HepG2 (cell line): ENCODE data around the gene IPPK. TPM values are rescaled to one million over a fixed set of nuclear protein-coding genes. Genes with fewer than 3 reads are reported as not detected.

Experiments used
- ATAC-seq: fragments of 200-7000 bp; cut with Tn5 transposase; 3 replicates; pipeline ENCODE4 v1.9.1; 2020; ENCODE audit warnings: mild to moderate bottlenecking, moderate library complexity
- BruUV-seq: library from RNA; stranded (reverse); fragments of 400-500 nt; replicated peaks from 2 replicates; lab custom pipeline; 2021; lab: Mats Ljungman, UMichigan
- CTCF ChIA-PET: fragments of 300-600 bp; formaldehyde crosslinking; extraction: SDS; loops from one replicate; lab custom pipeline; 2021; ENCODE audit warnings: low total read pairs, inconsistent platforms, low intra/inter-chr PET ratio; lab: Yijun Ruan, JAX
- POLR2A ChIA-PET: fragments of 350-600 bp; sonication (Branson Sonifier 250); formaldehyde crosslinking; loops from one replicate; lab custom pipeline; 2020; ENCODE audit warnings: antibody characterized with exemption, inconsistent platforms; lab: Yijun Ruan, JAX
- DNase-seq: peaks from one replicate; pipeline ENCODE4 v3.0.0-alpha.2; 2015; ENCODE audit warnings: low spot score
- FAIRE-seq: peaks from 3 replicates; lab custom pipeline; 2011; peaks lifted over from hg19 to GRCh38; lab: Jason Lieb, UNC
- H2AFZ ChIP-seq: one replicate; pipeline ENCODE4 v1.6.1; 2011; ENCODE audit warnings: low read length, inconsistent platforms
- H3K27ac ChIP-seq: fragments of 300-600 bp; 3 replicates; pipeline ENCODE4 v1.8.0; 2011; ENCODE audit warnings: mixed run types, mild to moderate bottlenecking, mixed read lengths, low read length, inconsistent platforms; ENCODE audit not compliant: insufficient read depth; ENCODE audit errors: extremely low read length
- H3K27me3 ChIP-seq, 2 experiments: fragments of 200-600 bp in 1 of 2; 2 replicates in 1 of 2; 3 replicates in 1 of 2; pipeline versions ENCODE4 v1.6.0 to v1.8.0; 2011; ENCODE audit warnings: low read length in 2 of 2, mild to moderate bottlenecking in 2 of 2, moderate library complexity in 2 of 2, inconsistent platforms in 1 of 2; ENCODE audit not compliant: insufficient read depth in 2 of 2, control insufficient read depth in 1 of 2
- H3K36me3 ChIP-seq, 2 experiments: fragments of 200-600 bp in 1 of 2; replicated peaks in 1 of 2; 2 replicates in 1 of 2; 3 replicates in 1 of 2; pipeline versions ENCODE4 v1.5.1 to v1.8.0; 2011; ENCODE audit warnings: low read length in 2 of 2, inconsistent platforms in 1 of 2; ENCODE audit not compliant: insufficient read depth in 2 of 2, control insufficient read depth in 1 of 2
- H3K4me1 ChIP-seq: 2 replicates; pipeline ENCODE4 v1.5.1; 2012; ENCODE audit warnings: low read length, inconsistent platforms; ENCODE audit not compliant: insufficient read depth
- H3K4me2 ChIP-seq: 2 replicates; pipeline ENCODE4 v1.6.0; 2011; ENCODE audit warnings: low read depth, low read length, inconsistent platforms
- H3K4me3 ChIP-seq, 3 experiments: fragments of 200-600 bp in 1 of 3; sonication (generic), shearing (Covaris generic) in 1 of 3; replicated peaks in 1 of 3; 2 replicates each; pipeline ENCODE4 v1.5.1; 2011 to 2016; ENCODE audit warnings: low read length in 3 of 3, inconsistent platforms in 2 of 3, low read depth in 2 of 3, mild to moderate bottlenecking in 2 of 3, control low read depth in 1 of 3, mixed read lengths in 1 of 3; ENCODE audit not compliant: insufficient read depth in 1 of 3
- H3K79me2 ChIP-seq: one replicate; pipeline ENCODE4 v1.6.1; 2011; ENCODE audit warnings: low read length, inconsistent platforms; ENCODE audit not compliant: insufficient read depth
- H3K9ac ChIP-seq: 2 replicates; pipeline ENCODE4 v1.6.0; 2011; ENCODE audit warnings: mild to moderate bottlenecking, low read depth, low read length, inconsistent platforms; ENCODE audit not compliant: insufficient read depth
- H3K9me3 ChIP-seq: 2 replicates; pipeline ENCODE4 v1.5.1; 2012; ENCODE audit warnings: mild to moderate bottlenecking, low read length
- H4K20me1 ChIP-seq: 2 replicates; pipeline ENCODE4 v1.6.0; 2011; ENCODE audit warnings: inconsistent platforms, mild to moderate bottlenecking, low read length, moderate library complexity; ENCODE audit not compliant: insufficient read depth
- ARNT ChIP-seq: fragments of 450-650 bp; IDR thresholded peaks from 2 replicates; pipeline ENCODE4 v1.6.1; 2017
- GATA4 ChIP-seq: sonication (generic); IDR thresholded peaks from 2 replicates; pipeline ENCODE4 v1.6.1; 2016; ENCODE audit warnings: antibody characterized with exemption, low read depth, borderline replicate concordance
- HDAC1 ChIP-seq: sonication (generic); formaldehyde crosslinking; IDR thresholded peaks from 2 replicates; pipeline ENCODE4 v1.5.1; 2020; ENCODE audit warnings: mild to moderate bottlenecking, missing genetic modification reagents
- ISL2 ChIP-seq: sonication (generic); formaldehyde crosslinking; IDR thresholded peaks from 2 replicates; pipeline ENCODE4 v1.5.0; 2020; ENCODE audit warnings: missing genetic modification reagents
- MED1 ChIP-seq: sonication (generic); formaldehyde crosslinking; IDR thresholded peaks from 2 replicates; pipeline ENCODE4 v1.4.0; 2020; ENCODE audit warnings: missing genetic modification reagents
- MEF2D ChIP-seq: sonication (generic); formaldehyde crosslinking; IDR thresholded peaks from 2 replicates; pipeline ENCODE4 v1.5.1; 2020; ENCODE audit warnings: mild to moderate bottlenecking, missing genetic modification reagents
- RARA ChIP-seq: IDR thresholded peaks from 2 replicates; pipeline ENCODE4 v1.6.1; 2016; ENCODE audit warnings: missing genetic modification reagents, missing compliant biosample characterization
- TARDBP ChIP-seq: sonication (generic); formaldehyde crosslinking; IDR thresholded peaks from 2 replicates; pipeline ENCODE4 v1.8.0; 2022; ENCODE audit warnings: mild to moderate bottlenecking, missing genetic modification reagents
- TCF12 ChIP-seq, 2 experiments: fragments of 450-650 bp in 1 of 2; sonication (generic) in 1 of 2; formaldehyde crosslinking in 1 of 2; IDR thresholded peaks; 2 replicates each; pipeline versions ENCODE4 v1.6.1 to v1.8.0; 2017 to 2022; ENCODE audit warnings: antibody characterized with exemption in 1 of 2, mild to moderate bottlenecking in 1 of 2, missing genetic modification reagents in 1 of 2, moderate library complexity in 1 of 2
- ZBTB3 ChIP-seq: sonication (generic); formaldehyde crosslinking; IDR thresholded peaks from 2 replicates; pipeline ENCODE4 v1.4.0; 2020; ENCODE audit warnings: low read depth, mild to moderate bottlenecking, moderate library complexity, missing genetic modification reagents, borderline replicate concordance
- ZNF274 ChIP-seq: sonication (generic); formaldehyde crosslinking; IDR thresholded peaks from 2 replicates; pipeline ENCODE4 v1.5.1; 2020; ENCODE audit warnings: mild to moderate bottlenecking, missing genetic modification reagents
- ZNF33A ChIP-seq: sonication (generic); formaldehyde crosslinking; IDR thresholded peaks from 2 replicates; pipeline ENCODE4 v1.5.1; 2020; ENCODE audit warnings: missing genetic modification reagents, mild to moderate bottlenecking, moderate library complexity, borderline replicate concordance
- WGBS: methylation state at CpG from one replicate; pipeline ENCODE4 v1.1.6; 2017; ENCODE audit warnings: low lambda C conversion rate; 5-methylcytosine and 5-hydroxymethylcytosine counted together
- in situ Hi-C: cut with HindIII; loops from 2 replicates; pipeline ENCODE4 v1.10.0; 2017; ENCODE audit warnings: low pct_unique_long_range_greater_than_20kb; ENCODE audit not compliant: extremely low pct_ligation_motif_present
- intact Hi-C: fragments of 100-400 bp; cut with micrococcal nuclease; formaldehyde crosslinking; loops from one replicate; pipeline ENCODE4 v1.10.0; 2022; ENCODE audit not compliant: unreplicated experiment
- polyA plus RNA-seq, 8 experiments: library from polyadenylated mRNA; depleted of rRNA in 3 of 8; stranded (reverse) in 7 of 8; unstranded in 1 of 8; fragments of >200 nt; fragmentation: Illumina TruSeq in 4 of 8; extraction: Trizol in 4 of 8; gene quantifications; 2 replicates each; pipeline versions ENCODE4 v1.2.1 to v1.2.3, GENCODE V29; 2011 to 2016; ENCODE audit warnings: low read depth in 4 of 8, missing spikeins in 1 of 8, mixed read lengths in 1 of 8; ENCODE audit not compliant: insufficient read depth in 1 of 8
- total RNA-seq, 5 experiments: library from RNA; depleted of rRNA; stranded (reverse); fragments of >200 nt; fragmentation: Illumina TruSeq; extraction: Trizol; gene quantifications; 2 replicates each; pipeline ENCODE4 v1.2.3, GENCODE V29; 2016; ENCODE audit warnings: low read depth in 1 of 5
- TF ChIP-seq, protein P1 (sequence below): sonication (generic); formaldehyde crosslinking; IDR thresholded peaks from 2 replicates; pipeline ENCODE4 v1.4.0; 2020; ENCODE audit warnings: missing genetic modification reagents, borderline replicate concordance
- TF ChIP-seq, protein P2 (sequence below): sonication (generic); formaldehyde crosslinking; IDR thresholded peaks from 2 replicates; pipeline ENCODE4 v1.5.1; 2020; ENCODE audit warnings: mild to moderate bottlenecking, moderate library complexity, missing genetic modification reagents
- TF ChIP-seq, protein P3 (sequence below): sonication (generic); IDR thresholded peaks from 2 replicates; pipeline ENCODE4 v1.6.1; 2016; ENCODE audit warnings: low read depth, borderline replicate concordance
- TF ChIP-seq, protein P4 (sequence below): IDR thresholded peaks from 2 replicates; pipeline ENCODE4 v1.6.1; 2016; ENCODE audit warnings: missing compliant biosample characterization, missing genetic modification reagents, borderline replicate concordance

Gene IPPK
- total and polyA plus RNA-seq, 2 of the 13 experiments (the other 11 are each of a cell fraction or from before 2014, with no cell fraction given), result 9.9 to 14.1 TPM

DNA sequence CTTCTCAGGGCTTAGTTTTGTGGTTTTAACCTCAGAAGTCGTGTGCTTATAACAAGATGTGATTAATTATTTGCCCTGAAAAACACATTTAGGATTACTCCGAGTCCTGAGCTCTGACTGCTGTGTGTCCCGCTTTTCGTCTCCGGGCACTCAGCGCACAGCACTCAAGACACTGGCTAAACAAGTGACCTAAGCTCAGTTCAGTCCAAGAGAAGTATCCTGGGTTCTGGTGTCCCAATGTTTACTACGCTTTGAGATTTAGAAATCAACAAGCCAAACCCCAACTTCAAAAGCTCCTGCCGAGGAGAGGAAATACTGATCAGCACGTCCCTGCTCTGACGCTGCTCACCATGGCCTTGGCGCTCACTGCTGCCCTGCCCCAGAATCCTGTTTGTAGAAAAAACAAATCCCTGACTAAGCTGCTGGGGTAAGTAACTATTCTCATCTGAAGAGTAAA, 53.2 kb downstream of the IPPK start:
- H3K79me2 ChIP-seq, result no peaks in the 10 kb centered on the region
- WGBS, result 35% methylated on average over 11 of the region's 11 CpGs
- ChIA-PET CTCF (no interaction called here), POLR2A (interaction anchor here (0.8 to 1.5 kb wide), 5 partner anchors 8 to 478 kb away, joined by 3 to 8 read pairs (median 5); no protein-coding TSS in a partner anchor)
- no peak overlapping the region for H2AFZ ChIP-seq
- H3K27me3 ChIP-seq, result no peaks in the 10 kb centered on the region
- ATAC-seq (peak; percentile 91), FAIRE-seq (peak; percentile 48), DNase-seq (peak; percentile 81)
- peaks cover 5 to 22% of the 10 kb centered on the region in 2 experiments for H3K36me3 ChIP-seq
- H3K9me3 ChIP-seq, result no peaks in the 10 kb centered on the region
- no TSS peak for BruUV-seq
- H3K4me3 ChIP-seq, result no peak overlapping the region
- peak overlapping the region; percentile 37 for H3K4me2 ChIP-seq
- in situ Hi-C loops, result no loop called here
- H3K9ac ChIP-seq, result peak overlapping the region; percentile 32; the same call in 1 of the 2 replicates
- H3K4me1 ChIP-seq, result peaks cover 63% of the 10 kb centered on the region
- no peaks in the 10 kb centered on the region for H4K20me1 ChIP-seq
- H3K27ac ChIP-seq, result peak overlapping the region; percentile 74
- intact Hi-C loops, result no loop called here
- TF ChIP-seq, protein P1, sequence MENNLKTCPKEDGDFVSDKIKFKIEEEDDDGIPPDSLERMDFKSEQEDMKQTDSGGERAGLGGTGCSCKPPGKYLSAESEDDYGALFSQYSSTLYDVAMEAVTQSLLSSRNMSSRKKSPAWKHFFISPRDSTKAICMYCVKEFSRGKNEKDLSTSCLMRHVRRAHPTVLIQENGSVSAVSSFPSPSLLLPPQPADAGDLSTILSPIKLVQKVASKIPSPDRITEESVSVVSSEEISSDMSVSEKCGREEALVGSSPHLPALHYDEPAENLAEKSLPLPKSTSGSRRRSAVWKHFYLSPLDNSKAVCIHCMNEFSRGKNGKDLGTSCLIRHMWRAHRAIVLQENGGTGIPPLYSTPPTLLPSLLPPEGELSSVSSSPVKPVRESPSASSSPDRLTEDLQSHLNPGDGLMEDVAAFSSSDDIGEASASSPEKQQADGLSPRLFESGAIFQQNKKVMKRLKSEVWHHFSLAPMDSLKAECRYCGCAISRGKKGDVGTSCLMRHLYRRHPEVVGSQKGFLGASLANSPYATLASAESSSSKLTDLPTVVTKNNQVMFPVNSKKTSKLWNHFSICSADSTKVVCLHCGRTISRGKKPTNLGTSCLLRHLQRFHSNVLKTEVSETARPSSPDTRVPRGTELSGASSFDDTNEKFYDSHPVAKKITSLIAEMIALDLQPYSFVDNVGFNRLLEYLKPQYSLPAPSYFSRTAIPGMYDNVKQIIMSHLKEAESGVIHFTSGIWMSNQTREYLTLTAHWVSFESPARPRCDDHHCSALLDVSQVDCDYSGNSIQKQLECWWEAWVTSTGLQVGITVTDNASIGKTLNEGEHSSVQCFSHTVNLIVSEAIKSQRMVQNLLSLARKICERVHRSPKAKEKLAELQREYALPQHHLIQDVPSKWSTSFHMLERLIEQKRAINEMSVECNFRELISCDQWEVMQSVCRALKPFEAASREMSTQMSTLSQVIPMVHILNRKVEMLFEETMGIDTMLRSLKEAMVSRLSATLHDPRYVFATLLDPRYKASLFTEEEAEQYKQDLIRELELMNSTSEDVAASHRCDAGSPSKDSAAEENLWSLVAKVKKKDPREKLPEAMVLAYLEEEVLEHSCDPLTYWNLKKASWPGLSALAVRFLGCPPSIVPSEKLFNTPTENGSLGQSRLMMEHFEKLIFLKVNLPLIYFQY (CRISPR knock-in tag), result peak; percentile 58; the same call in 1 of the 2 replicates
- TF ChIP-seq, protein P2, sequence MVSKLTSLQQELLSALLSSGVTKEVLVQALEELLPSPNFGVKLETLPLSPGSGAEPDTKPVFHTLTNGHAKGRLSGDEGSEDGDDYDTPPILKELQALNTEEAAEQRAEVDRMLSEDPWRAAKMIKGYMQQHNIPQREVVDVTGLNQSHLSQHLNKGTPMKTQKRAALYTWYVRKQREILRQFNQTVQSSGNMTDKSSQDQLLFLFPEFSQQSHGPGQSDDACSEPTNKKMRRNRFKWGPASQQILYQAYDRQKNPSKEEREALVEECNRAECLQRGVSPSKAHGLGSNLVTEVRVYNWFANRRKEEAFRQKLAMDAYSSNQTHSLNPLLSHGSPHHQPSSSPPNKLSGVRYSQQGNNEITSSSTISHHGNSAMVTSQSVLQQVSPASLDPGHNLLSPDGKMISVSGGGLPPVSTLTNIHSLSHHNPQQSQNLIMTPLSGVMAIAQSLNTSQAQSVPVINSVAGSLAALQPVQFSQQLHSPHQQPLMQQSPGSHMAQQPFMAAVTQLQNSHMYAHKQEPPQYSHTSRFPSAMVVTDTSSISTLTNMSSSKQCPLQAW, result peak; percentile 78
- TF ChIP-seq, protein P3, sequence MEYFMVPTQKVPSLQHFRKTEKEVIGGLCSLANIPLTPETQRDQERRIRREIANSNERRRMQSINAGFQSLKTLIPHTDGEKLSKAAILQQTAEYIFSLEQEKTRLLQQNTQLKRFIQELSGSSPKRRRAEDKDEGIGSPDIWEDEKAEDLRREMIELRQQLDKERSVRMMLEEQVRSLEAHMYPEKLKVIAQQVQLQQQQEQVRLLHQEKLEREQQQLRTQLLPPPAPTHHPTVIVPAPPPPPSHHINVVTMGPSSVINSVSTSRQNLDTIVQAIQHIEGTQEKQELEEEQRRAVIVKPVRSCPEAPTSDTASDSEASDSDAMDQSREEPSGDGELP, result 0 out of 2 replicates have a peak, but pooled peaks have one; percentile 17
- TF ChIP-seq ZNF33A (CRISPR knock-in tag) (peak; percentile 83; the same call in 1 of the 2 replicates), RARA (peak; percentile 78), ISL2 (peak; percentile 63; the same call in 1 of the 2 replicates), GATA4 (peak; percentile 68; the same call in 1 of the 2 replicates), ZBTB3 (CRISPR knock-in tag) (0 out of 2 replicates have a peak, but pooled peaks have one; percentile 47), TARDBP (CRISPR knock-in tag) (peak; percentile 70; the same call in 1 of the 2 replicates), ZNF274 (CRISPR knock-in tag) (no peak), ARNT (no peak), TCF12 (IDR thresholded peaks at IDR 0.05) (no peak), TCF12 (CRISPR knock-in tag; IDR thresholded peaks at IDR 0.05) (0 out of 2 replicates have a peak, but pooled peaks have one; percentile 51), MED1 (CRISPR knock-in tag) (peak; percentile 96), MEF2D (CRISPR knock-in tag) (peak; percentile 82), HDAC1 (CRISPR knock-in tag) (peak; percentile 77)
- TF ChIP-seq, protein P4, sequence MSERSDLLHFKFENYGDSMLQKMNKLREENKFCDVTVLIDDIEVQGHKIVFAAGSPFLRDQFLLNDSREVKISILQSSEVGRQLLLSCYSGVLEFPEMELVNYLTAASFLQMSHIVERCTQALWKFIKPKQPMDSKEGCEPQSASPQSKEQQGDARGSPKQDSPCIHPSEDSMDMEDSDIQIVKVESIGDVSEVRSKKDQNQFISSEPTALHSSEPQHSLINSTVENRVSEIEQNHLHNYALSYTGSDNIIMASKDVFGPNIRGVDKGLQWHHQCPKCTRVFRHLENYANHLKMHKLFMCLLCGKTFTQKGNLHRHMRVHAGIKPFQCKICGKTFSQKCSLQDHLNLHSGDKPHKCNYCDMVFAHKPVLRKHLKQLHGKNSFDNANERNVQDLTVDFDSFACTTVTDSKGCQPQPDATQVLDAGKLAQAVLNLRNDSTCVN (CRISPR knock-in tag), result peak; percentile 39; the same call in 1 of the 2 replicates
